IPS-20b (cell line): Measurements from ENCODE around the gene SUPT5H.

ENCODE experiments used
- H3K27ac ChIP-seq: one replicate; pipeline ENCODE4 v1.5.1; 2013; ENCODE audit warnings: low read length
- H3K27me3 ChIP-seq: 2 replicates; pipeline ENCODE4 v1.6.1; 2013; ENCODE audit warnings: mild to moderate bottlenecking, low read length, inconsistent platforms; ENCODE audit not compliant: insufficient read depth
- H3K36me3 ChIP-seq: 2 replicates; pipeline ENCODE4 v1.6.1; 2013; ENCODE audit warnings: low read depth, mild to moderate bottlenecking, inconsistent platforms, low read length, moderate library complexity; ENCODE audit not compliant: insufficient read depth
- H3K4me1 ChIP-seq: 2 replicates; pipeline ENCODE4 v1.6.1; 2013; ENCODE audit warnings: mild to moderate bottlenecking, control low read depth, inconsistent platforms, low read length, moderate library complexity; ENCODE audit not compliant: insufficient read depth
- H3K4me3 ChIP-seq: 2 replicates; pipeline ENCODE4 v1.5.1; 2013; ENCODE audit warnings: mild to moderate bottlenecking, low read length, inconsistent platforms
- H3K9ac ChIP-seq: 2 replicates; pipeline ENCODE4 v1.6.1; 2013; ENCODE audit warnings: low read depth, mild to moderate bottlenecking, inconsistent platforms, low read length, moderate library complexity
- H3K9me3 ChIP-seq: 2 replicates; pipeline ENCODE4 v1.6.1; 2013; ENCODE audit warnings: mild to moderate bottlenecking, low read depth, low read length, inconsistent platforms; ENCODE audit not compliant: insufficient read depth

SUPT5H gene

GRCh38 chr19:39405261-39405957 is 40.0 kb upstream of the SUPT5H start:
- Histone ChIP-seq H3K27ac (no peak overlapping the region), H3K9ac (no peak overlapping the region), H3K27me3 (no peaks in the 10 kb centered on the region; the same call in 1 of the 2 replicates), H3K9me3 (no peaks in the 10 kb centered on the region), H3K4me3 (no peak overlapping the region), H3K4me1 (peaks cover 30% of the 10 kb centered on the region; the same call in 1 of the 2 replicates), H3K36me3 (peaks cover 9% of the 10 kb centered on the region; the same call in 1 of the 2 replicates)

- Histone ChIP-seq H3K9me3 (no peaks in the 10 kb centered on the region), H3K27me3 (no peaks in the 10 kb centered on the region; the same call in 1 of the 2 replicates), H3K27ac (peak overlapping the region; percentile 12), H3K4me1 (peaks cover 36% of the 10 kb centered on the region), H3K36me3 (peaks cover 9% of the 10 kb centered on the region; the same call in 1 of the 2 replicates), H3K4me3 (peak overlapping the region; percentile 96), H3K9ac (peak overlapping the region; percentile 61; the same call in 1 of the 2 replicates)
These were observed 39.3 kb upstream of the SUPT5H start for GRCh38 chr19:39405958-39406655.

DNA sequence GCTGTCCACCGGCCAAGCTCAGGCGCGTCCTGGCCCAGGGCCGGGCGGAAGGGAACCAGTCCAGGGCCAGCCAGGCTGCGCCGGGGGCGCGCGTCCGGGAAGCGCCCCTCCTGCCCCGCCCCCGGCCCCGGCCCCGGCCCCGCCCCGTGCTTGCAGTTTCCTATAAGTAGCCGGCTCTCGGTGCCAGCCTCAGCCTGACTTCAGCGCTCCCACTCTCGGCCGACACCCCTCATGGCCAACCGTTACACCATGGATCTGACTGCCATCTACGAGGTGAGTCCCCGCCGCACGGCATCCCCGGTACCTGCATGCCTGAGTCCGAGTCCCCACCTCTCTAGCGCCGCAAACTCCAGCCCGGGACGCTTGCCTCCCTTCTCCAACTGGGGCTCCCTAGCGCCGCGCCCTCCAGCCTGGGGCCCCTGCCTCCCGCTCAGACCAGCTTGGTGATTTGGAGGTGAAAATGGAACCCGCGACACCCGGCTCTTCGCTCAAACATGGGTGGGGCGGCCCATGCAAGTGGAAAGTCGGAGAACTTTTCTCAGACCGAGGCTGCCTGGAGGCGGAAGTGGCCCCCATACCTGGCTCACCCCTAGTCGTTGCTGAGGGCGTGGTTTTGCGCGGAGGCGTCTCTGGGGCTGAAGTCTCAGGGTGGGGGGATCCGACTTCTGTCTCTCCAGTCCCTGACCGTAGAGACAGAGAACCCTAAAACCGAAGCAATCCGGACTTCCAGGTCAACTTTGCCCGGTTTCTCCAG is 38.5 kb upstream of the SUPT5H start, which contains the start of gene ZFP36:
ZFP36 (plus strand) TSS at position 192 of the 754 bp plus-strand sequence; CDS start at position 250, 58 bp downstream.
- Histone ChIP-seq H3K36me3 (peaks cover 9% of the 10 kb centered on the region; the same call in 1 of the 2 replicates), H3K4me3 (peak within 1 kb of the TSS; percentile 96), H3K9ac (peak within 1 kb of the TSS; percentile 90; the same call in 1 of the 2 replicates), H3K9me3 (no peaks in the 10 kb centered on the region), H3K27ac (peak within 1 kb of the TSS; percentile 12), H3K4me1 (peaks cover 37% of the 10 kb centered on the region), H3K27me3 (no peaks in the 10 kb centered on the region; the same call in 1 of the 2 replicates)

DNA sequence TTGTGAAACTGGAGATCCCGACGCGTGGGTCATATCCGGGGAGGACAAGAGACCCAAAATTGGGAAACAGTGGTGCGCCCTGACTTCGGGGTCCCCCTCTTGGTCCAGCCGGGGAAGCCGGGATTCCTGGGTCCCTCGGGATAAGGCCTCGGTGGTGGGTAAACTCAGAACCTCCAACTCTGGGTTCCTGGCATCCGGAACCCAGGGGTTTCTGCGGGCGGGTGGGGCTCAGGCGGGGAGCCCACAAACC is 38.0 kb upstream of the SUPT5H start:
- H3K9ac ChIP-seq: peak overlapping the region; percentile 90; the same call in 1 of the 2 replicates
- peak overlapping the region; percentile 96 for H3K4me3 ChIP-seq
- H3K4me1 ChIP-seq: peaks cover 32% of the 10 kb centered on the region
- H3K9me3 ChIP-seq: no peaks in the 10 kb centered on the region
- no peak overlapping the region for H3K27ac ChIP-seq
- peaks cover 9% of the 10 kb centered on the region; the same call in 1 of the 2 replicates for H3K36me3 ChIP-seq
- H3K27me3 ChIP-seq: no peaks in the 10 kb centered on the region; the same call in 1 of the 2 replicates

DNA sequence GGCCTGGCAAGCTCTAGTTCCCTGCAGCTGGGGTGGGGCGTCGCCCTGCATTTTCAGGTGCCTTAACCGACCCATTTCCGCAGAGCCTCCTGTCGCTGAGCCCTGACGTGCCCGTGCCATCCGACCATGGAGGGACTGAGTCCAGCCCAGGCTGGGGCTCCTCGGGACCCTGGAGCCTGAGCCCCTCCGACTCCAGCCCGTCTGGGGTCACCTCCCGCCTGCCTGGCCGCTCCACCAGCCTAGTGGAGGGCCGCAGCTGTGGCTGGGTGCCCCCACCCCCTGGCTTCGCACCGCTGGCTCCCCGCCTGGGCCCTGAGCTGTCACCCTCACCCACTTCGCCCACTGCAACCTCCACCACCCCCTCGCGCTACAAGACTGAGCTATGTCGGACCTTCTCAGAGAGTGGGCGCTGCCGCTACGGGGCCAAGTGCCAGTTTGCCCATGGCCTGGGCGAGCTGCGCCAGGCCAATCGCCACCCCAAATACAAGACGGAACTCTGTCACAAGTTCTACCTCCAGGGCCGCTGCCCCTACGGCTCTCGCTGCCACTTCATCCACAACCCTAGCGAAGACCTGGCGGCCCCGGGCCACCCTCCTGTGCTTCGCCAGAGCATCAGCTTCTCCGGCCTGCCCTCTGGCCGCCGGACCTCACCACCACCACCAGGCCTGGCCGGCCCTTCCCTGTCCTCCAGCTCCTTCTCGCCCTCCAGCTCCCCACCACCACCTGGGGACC is 37.6 kb upstream of the SUPT5H start:
- H3K9ac ChIP-seq: peak overlapping the region; percentile 90; the same call in 1 of the 2 replicates
- H3K27ac ChIP-seq: no peak overlapping the region
- peak overlapping the region; percentile 96; the same call in 1 of the 2 replicates for H3K4me3 ChIP-seq
- peaks cover 9% of the 10 kb centered on the region; the same call in 1 of the 2 replicates for H3K36me3 ChIP-seq
- H3K27me3 ChIP-seq: no peaks in the 10 kb centered on the region; the same call in 1 of the 2 replicates
- H3K4me1 ChIP-seq: peaks cover 32% of the 10 kb centered on the region
- no peaks in the 10 kb centered on the region for H3K9me3 ChIP-seq

DNA sequence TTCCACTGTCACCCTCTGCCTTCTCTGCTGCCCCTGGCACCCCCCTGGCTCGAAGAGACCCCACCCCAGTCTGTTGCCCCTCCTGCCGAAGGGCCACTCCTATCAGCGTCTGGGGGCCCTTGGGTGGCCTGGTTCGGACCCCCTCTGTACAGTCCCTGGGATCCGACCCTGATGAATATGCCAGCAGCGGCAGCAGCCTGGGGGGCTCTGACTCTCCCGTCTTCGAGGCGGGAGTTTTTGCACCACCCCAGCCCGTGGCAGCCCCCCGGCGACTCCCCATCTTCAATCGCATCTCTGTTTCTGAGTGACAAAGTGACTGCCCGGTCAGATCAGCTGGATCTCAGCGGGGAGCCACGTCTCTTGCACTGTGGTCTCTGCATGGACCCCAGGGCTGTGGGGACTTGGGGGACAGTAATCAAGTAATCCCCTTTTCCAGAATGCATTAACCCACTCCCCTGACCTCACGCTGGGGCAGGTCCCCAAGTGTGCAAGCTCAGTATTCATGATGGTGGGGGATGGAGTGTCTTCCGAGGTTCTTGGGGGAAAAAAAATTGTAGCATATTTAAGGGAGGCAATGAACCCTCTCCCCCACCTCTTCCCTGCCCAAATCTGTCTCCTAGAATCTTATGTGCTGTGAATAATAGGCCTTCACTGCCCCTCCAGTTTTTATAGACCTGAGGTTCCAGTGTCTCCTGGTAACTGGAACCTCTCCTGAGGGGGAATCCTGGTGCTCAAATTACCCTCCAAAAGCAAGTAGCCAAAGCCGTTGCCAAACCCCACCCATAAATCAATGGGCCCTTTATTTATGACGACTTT is 36.8 kb upstream of the SUPT5H start:
- H3K27me3 ChIP-seq: no peaks in the 10 kb centered on the region; the same call in 1 of the 2 replicates
- H3K9me3 ChIP-seq: no peaks in the 10 kb centered on the region
- no peak overlapping the region; the same call in 1 of the 2 replicates for H3K9ac ChIP-seq
- no peak overlapping the region for H3K27ac ChIP-seq
- peaks cover 9% of the 10 kb centered on the region; the same call in 1 of the 2 replicates for H3K36me3 ChIP-seq
- peaks cover 32% of the 10 kb centered on the region for H3K4me1 ChIP-seq
- H3K4me3 ChIP-seq: peak overlapping the region; percentile 92

DNA sequence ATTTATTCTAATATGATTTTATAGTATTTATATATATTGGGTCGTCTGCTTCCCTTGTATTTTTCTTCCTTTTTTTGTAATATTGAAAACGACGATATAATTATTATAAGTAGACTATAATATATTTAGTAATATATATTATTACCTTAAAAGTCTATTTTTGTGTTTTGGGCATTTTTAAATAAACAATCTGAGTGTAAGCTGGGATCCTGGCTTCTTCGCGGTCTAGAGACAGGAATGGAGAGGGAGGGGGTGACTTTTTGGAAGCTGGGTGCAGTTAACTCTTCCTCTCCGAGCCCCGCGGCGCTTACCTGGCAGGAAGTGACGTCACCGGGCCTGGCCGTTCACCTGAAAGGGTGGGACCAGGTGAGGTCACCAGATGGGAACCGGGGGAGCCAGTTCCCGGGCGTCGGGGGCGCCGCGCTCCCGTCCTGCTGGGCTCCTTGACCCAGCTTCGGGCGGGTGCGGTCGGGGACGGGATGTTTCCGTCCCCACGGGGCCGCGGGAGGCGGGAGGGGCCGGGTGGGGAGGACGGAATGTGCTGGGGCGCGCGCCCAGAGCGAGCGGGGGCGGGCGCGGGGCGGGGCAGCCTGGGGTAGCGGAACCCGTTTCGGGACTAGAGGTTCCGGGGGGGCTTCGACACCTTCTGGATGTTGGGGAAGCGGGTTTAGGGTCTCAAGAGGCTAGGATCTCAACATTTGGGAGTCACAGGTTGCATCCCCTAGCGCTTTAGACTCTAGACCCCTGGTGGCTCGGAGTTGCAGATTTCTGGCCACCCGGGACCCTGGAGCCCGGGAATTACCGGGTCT is 36.0 kb upstream of the SUPT5H start:
- H3K4me3 ChIP-seq: peak overlapping the region; percentile 92

GRCh38 chr19:39410017-39410830 is 35.2 kb upstream of the SUPT5H start:
- Histone ChIP-seq H3K36me3 (peaks cover 9% of the 10 kb centered on the region), H3K9ac (peak overlapping the region; percentile 97), H3K27ac (peak overlapping the region; percentile 6), H3K9me3 (no peaks in the 10 kb centered on the region), H3K27me3 (no peaks in the 10 kb centered on the region; the same call in 1 of the 2 replicates), H3K4me1 (peaks cover 31% of the 10 kb centered on the region), H3K4me3 (peak overlapping the region; percentile 92)

More for the DNA sequence above, 36.0 kb upstream of the SUPT5H start:
- peak overlapping the region; percentile 97 for H3K9ac ChIP-seq
- H3K27me3 ChIP-seq: no peaks in the 10 kb centered on the region; the same call in 1 of the 2 replicates
- H3K27ac ChIP-seq: peak overlapping the region; percentile 6
- no peaks in the 10 kb centered on the region for H3K9me3 ChIP-seq
- H3K4me1 ChIP-seq: peaks cover 32% of the 10 kb centered on the region
- peaks cover 9% of the 10 kb centered on the region; the same call in 1 of the 2 replicates for H3K36me3 ChIP-seq

DNA sequence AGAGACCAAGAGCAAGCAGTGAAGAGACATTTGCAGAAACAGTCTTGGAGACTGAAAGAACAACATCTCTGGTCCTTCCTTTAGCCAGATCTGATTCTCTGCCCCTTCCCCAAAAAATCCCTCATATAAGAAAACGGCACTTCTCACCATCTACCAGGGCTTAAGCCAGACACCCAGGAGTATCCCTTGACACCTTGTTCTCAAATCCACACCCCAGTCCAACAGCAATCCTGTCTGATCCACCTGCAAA is 34.6 kb upstream of the SUPT5H start:
- Histone ChIP-seq H3K9ac (peak overlapping the region; percentile 97; the same call in 1 of the 2 replicates), H3K4me1 (peaks cover 26% of the 10 kb centered on the region), H3K27ac (peak overlapping the region; percentile 6), H3K27me3 (no peaks in the 10 kb centered on the region; the same call in 1 of the 2 replicates), H3K36me3 (peaks cover 12% of the 10 kb centered on the region), H3K4me3 (peak overlapping the region; percentile 92), H3K9me3 (no peaks in the 10 kb centered on the region)
